HG03575 (cell line): Measurements from ENCODE around the gene MIGA2.

Experiments
- ATAC-seq: cut with Tn5 transposase; IDR thresholded peaks from one replicate; pipeline ENCODE4 v1.9.1; 2021; ENCODE audit not compliant: unreplicated experiment, insufficient number of reproducible peaks, low FRiP score; ENCODE audit errors: extremely low read depth

The MIGA2 gene

GRCh38 chr9:129089246-129089645, 52.8 kb downstream of the MIGA2 start:
- ATAC-seq = no peak

- no peak for ATAC-seq
These were observed 57.4 kb downstream of the MIGA2 start for GRCh38 chr9:129093602-129094386.

- no peak for ATAC-seq
These were observed 58.2 kb downstream of the MIGA2 start for GRCh38 chr9:129094387-129095169.

GRCh38 chr9:129095170-129095667, 58.8 kb downstream of the MIGA2 start:
- ATAC-seq = no peak

GRCh38 chr9:129095908-129096307, 59.5 kb downstream of the MIGA2 start:
- no peak for ATAC-seq

- ATAC-seq = no peak
These were observed 61.4 kb downstream of the MIGA2 start for GRCh38 chr9:129097671-129098306.

- no peak for ATAC-seq
These were observed 61.9 kb downstream of the MIGA2 start for GRCh38 chr9:129098328-129098727.

- ATAC-seq = no peak
These were observed 64.2 kb downstream of the MIGA2 start for GRCh38 chr9:129100383-129101169.

- ATAC-seq = no peak
These were observed 64.9 kb downstream of the MIGA2 start for GRCh38 chr9:129101279-129101678.

GRCh38 chr9:129102095-129102525, 65.7 kb downstream of the MIGA2 start:
- ATAC-seq = no peak

- ATAC-seq = no peak
These were observed 66.6 kb downstream of the MIGA2 start for GRCh38 chr9:129102791-129103594.

- ATAC-seq = no peak
These were observed 67.2 kb downstream of the MIGA2 start for GRCh38 chr9:129103595-129103965.

- ATAC-seq = no peak
These were observed 67.6 kb downstream of the MIGA2 start for GRCh38 chr9:129104051-129104450.

- no peak for ATAC-seq
These were observed 69.7 kb downstream of the MIGA2 start for GRCh38 chr9:129105857-129106694.

- no peak for ATAC-seq
These were observed 71.2 kb downstream of the MIGA2 start for GRCh38 chr9:129107651-129108050.

GRCh38 chr9:129108083-129108804, 71.8 kb downstream of the MIGA2 start:
- no peak for ATAC-seq
